SK-N-MC (cell line): ENCODE measurements around the gene NR2F2.

Source experiments
- EZH2 ChIP-seq: fragments of 200-600 bp; sonication (generic); IDR thresholded peaks from one replicate; pipeline ENCODE4 v1.6.1; 2017; ENCODE audit warnings: antibody characterized with exemption
- POLR2AphosphoS5 ChIP-seq: IDR thresholded peaks from 2 replicates; pipeline ENCODE4 v1.6.1; 2012; ENCODE audit warnings: mild to moderate bottlenecking, low read depth, low read length, borderline replicate concordance

- TF ChIP-seq POLR2AphosphoS5 = no peak
- TF ChIP-seq EZH2 = no peak
Measured at GRCh38 chr15:96353930-96354730, 23.6 kb downstream of the NR2F2 start.
